Upper lobe of left lung (tissue), 4 donors: ENCODE data around the gene TSPAN32.

Source experiments
- POLR2A ChIP-seq, 4 donors: fragments of 450-650 bp; IDR thresholded peaks; one replicate each; pipeline ENCODE4 v1.5.1; 2016 to 2017; ENCODE audit warnings: antibody characterized with exemption in 4 of 4, mild to moderate bottlenecking in 2 of 4
- TF ChIP-seq, protein P1 (sequence below), 6 experiments: fragments of 450-650 bp in 4 of 6; fragments of 200-600 bp in 2 of 6; sonication (generic) in 2 of 6; IDR thresholded peaks; one replicate each; pipeline ENCODE4 v1.5.1; 2016 to 2019; ENCODE audit warnings: antibody characterized with exemption in 6 of 6

DNA sequence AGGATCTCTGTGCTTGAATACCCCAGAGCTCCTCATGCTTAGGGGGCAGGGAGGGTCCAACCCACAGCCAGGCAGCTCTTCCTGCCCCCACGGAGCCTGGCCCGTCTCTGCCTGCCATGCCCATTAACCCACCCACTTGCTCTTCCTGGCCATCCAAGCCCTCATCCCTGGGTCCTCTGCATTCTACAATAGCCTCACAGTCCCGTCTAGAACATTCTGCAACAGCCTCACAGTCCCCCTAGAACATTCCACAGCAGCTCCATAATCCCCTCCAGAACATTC is 15.1 kb downstream of the TSPAN32 start:
- TF ChIP-seq POLR2A (IDR thresholded peaks at IDR 0.05): no peak
- TF ChIP-seq, protein P1, sequence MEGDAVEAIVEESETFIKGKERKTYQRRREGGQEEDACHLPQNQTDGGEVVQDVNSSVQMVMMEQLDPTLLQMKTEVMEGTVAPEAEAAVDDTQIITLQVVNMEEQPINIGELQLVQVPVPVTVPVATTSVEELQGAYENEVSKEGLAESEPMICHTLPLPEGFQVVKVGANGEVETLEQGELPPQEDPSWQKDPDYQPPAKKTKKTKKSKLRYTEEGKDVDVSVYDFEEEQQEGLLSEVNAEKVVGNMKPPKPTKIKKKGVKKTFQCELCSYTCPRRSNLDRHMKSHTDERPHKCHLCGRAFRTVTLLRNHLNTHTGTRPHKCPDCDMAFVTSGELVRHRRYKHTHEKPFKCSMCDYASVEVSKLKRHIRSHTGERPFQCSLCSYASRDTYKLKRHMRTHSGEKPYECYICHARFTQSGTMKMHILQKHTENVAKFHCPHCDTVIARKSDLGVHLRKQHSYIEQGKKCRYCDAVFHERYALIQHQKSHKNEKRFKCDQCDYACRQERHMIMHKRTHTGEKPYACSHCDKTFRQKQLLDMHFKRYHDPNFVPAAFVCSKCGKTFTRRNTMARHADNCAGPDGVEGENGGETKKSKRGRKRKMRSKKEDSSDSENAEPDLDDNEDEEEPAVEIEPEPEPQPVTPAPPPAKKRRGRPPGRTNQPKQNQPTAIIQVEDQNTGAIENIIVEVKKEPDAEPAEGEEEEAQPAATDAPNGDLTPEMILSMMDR (IDR thresholded peaks at IDR 0.05): no peak
